SU-DHL-6 (cell line): ENCODE data around the gene SMAD7.

Experiments used
- EZH2phosphoT487 ChIP-seq: fragments of 200-600 bp; sonication (generic), shearing (Covaris generic); conservative IDR thresholded peaks from 2 replicates; pipeline ENCODE4 v1.6.1; 2018; ENCODE audit warnings: mild to moderate bottlenecking, antibody characterized with exemption, low read length, moderate library complexity, mixed read lengths
- TF ChIP-seq, protein P1 (sequence below): fragments of 200-600 bp; sonication (generic); IDR thresholded peaks from one replicate; pipeline ENCODE4 v1.5.1; 2017; ENCODE audit warnings: antibody characterized with exemption, mild to moderate bottlenecking, low read length, moderate library complexity; ENCODE audit not compliant: insufficient read depth, poor library complexity, severe bottlenecking

DNA sequence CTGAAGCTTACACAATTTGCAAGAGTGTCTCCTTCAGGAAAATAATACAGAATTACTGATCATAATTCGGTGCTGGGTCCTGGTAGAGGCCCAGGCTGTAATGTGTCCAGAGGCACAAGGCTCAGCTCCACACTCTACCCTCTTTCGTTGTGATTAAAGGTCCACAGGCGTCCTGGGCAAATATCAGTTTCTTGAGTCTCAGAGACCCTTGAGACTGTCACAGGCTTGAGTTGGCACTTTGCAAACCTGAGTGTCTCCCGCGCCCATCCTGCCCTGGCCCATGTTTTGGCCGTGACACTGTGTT lies 46.9 kb upstream of the SMAD7 start:
- TF ChIP-seq, protein P1, sequence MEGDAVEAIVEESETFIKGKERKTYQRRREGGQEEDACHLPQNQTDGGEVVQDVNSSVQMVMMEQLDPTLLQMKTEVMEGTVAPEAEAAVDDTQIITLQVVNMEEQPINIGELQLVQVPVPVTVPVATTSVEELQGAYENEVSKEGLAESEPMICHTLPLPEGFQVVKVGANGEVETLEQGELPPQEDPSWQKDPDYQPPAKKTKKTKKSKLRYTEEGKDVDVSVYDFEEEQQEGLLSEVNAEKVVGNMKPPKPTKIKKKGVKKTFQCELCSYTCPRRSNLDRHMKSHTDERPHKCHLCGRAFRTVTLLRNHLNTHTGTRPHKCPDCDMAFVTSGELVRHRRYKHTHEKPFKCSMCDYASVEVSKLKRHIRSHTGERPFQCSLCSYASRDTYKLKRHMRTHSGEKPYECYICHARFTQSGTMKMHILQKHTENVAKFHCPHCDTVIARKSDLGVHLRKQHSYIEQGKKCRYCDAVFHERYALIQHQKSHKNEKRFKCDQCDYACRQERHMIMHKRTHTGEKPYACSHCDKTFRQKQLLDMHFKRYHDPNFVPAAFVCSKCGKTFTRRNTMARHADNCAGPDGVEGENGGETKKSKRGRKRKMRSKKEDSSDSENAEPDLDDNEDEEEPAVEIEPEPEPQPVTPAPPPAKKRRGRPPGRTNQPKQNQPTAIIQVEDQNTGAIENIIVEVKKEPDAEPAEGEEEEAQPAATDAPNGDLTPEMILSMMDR: no peak
- TF ChIP-seq EZH2phosphoT487: no peak
